ENCODE results near the gene TLE4. TPM values are rescaled to one million over a fixed set of nuclear protein-coding genes. Genes with fewer than 3 reads are reported as not detected.

Gene TLE4
- total and polyA plus RNA-seq, 12 donors = 4.2 to 17.3 (median 11.0) TPM

DNA sequence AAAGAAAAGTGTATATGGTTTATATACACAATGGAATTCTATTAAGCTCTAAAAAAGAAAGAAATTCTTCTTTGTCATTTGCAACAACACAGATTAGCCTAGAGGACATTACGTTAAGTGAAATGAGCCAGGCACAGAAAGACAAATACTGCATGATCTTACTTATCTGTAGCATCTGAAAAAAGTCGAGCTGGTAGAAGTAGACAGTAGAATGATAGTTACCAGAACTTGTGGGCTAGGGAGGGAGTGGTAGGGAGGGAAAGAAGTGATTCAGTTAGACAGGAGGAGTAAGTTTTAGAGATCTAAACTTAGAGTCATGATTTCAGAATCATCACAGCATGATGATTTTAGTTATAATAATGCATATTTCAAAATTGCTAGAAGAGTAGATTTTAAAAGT is 184.6 kb downstream of the TLE4 start:
- Histone ChIP-seq H3K9me3 (peaks cover 0 to 8% (median 0%) of the 10 kb centered on the region in 11 donors), H3K27ac (no peak overlapping the region), H3K36me3 (no peaks in the 10 kb centered on the region), H3K4me1 (no peaks in the 10 kb centered on the region), H3K27me3 (no peaks in the 10 kb centered on the region), H3K4me3 (no peak overlapping the region)
- ATAC-seq = no peak
- intact Hi-C loops (cut with DNase I) = no loop called here
- no peak for TF ChIP-seq CTCF (IDR thresholded peaks at IDR 0.05)
- 59 to 75% methylated on average over 2 of the region's 2 CpGs for WGBS, 2 donors
- no peak for DNase-seq

DNA sequence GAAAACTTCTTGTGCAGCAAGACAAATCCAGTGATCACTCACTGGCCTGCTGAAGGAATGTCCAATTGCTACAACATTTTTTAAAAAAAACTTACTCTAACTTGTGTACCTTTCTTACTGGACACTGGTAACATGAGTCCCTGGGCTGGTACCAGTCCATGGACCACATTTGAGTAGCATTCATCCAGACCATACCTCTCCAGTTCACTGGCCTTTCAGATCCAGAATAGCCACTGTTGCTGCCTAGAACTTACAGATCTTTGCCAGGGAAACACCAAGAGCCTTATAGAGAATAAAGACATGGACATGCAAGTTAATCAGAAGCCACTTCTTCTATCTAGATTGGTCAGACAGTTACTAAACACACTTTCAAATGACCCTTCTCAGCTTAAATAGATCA is 185.3 kb downstream of the TLE4 start:
- no peaks in the 10 kb centered on the region for H3K27me3 ChIP-seq
- no peak overlapping the region for H3K4me3 ChIP-seq
- H3K36me3 ChIP-seq = no peaks in the 10 kb centered on the region
- no peak overlapping the region for H3K27ac ChIP-seq
- peaks cover 0 to 3% (median 0%) of the 10 kb centered on the region in 11 donors for H3K9me3 ChIP-seq
- H3K4me1 ChIP-seq = no peaks in the 10 kb centered on the region
- intact Hi-C loops (cut with DNase I) = no loop called here
- TF ChIP-seq CTCF (IDR thresholded peaks at IDR 0.05) = no peak
- no peak for DNase-seq
- no peak for ATAC-seq

DNA sequence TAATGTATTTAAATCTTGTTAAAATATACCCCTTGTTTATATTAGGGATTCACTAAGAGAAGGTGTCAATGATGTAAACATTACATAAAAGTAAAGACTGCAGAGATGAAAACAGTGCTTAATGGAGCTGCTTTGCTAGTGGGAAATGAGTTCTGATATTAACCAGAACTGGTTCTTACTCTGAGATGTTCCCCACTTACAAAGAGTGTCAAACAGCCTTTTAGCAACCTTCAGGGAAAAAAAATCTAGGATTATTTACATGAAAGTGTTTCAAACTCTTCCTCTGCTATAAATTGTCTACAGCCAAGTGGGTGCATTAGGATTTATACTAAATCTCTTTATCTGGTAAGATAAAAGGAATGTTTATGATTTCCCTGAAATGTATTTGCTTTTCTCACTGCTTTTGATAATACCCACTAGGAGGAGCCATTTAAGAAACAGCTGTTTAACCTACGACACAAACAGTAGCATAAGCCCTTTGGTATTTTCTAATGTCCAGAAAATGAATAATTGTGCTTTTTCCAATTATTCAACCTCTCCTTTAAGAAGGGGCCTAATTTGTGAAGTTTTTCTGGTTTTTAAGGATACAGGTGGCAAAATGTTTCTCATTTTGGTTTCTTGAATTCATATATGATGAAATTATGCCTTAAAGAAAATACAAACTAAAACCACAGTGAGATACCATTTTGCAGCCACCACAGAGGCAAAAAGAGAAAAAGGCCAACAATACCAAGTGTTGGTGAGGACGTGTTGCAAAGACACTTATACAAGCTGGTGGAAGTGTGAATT is 186.3 kb downstream of the TLE4 start:
- Histone ChIP-seq H3K36me3 (no peaks in the 10 kb centered on the region), H3K27me3 (no peaks in the 10 kb centered on the region), H3K9me3 (peaks cover 0 to 3% (median 0%) of the 10 kb centered on the region in 11 donors), H3K4me1 (no peaks in the 10 kb centered on the region), H3K27ac (no peak overlapping the region), H3K4me3 (no peak overlapping the region)
- no peak for DNase-seq
- TF ChIP-seq CTCF (IDR thresholded peaks at IDR 0.05) = peak in 7 of 9 donors; percentile 17 to 51 (median 40)
- ATAC-seq = no peak
- WGBS, 2 donors = 57 to 61% methylated on average over 2 of the region's 2 CpGs
- intact Hi-C loops (cut with DNase I) = no loop called here

- TF ChIP-seq CTCF (IDR thresholded peaks at IDR 0.05) = no peak
- Histone ChIP-seq H3K36me3 (no peaks in the 10 kb centered on the region), H3K4me1 (peaks cover 0 to 8% (median 0%) of the 10 kb centered on the region in 9 donors), H3K27me3 (no peaks in the 10 kb centered on the region), H3K9me3 (peaks cover 0 to 3% (median 0%) of the 10 kb centered on the region in 11 donors), H3K4me3 (no peak overlapping the region), H3K27ac (no peak overlapping the region)
- WGBS, 2 donors = 94 to 95% methylated on average over 1 of the region's 1 CpG
- no peak for DNase-seq
- ATAC-seq = no peak
- intact Hi-C loops (cut with DNase I) = no loop called here
Measured at GRCh38 chr9:79759460-79759859, 187.7 kb downstream of the TLE4 start.
